ENCODE results near the gene SLC29A4.
"Not testable (repeated sequence)": the region's sequence is repeated elsewhere in the genome, so short reads cannot be mapped to it uniquely, and the experiment has no call there.

Gene SLC29A4

GRCh38 chr7:5296015-5296610 lies 13.4 kb downstream of the SLC29A4 start:
- DNase-seq (ENCODE audit: low spot score) = no peak

- no peak for DNase-seq (ENCODE audit: low spot score)
Measured at GRCh38 chr7:5296611-5297226, 14.0 kb downstream of the SLC29A4 start.

GRCh38 chr7:5300366-5300765 lies 17.6 kb downstream of the SLC29A4 start:
- no peak for DNase-seq (ENCODE audit: low spot score)

GRCh38 chr7:5302577-5302976 lies 19.8 kb downstream of the SLC29A4 start:
- no peak for DNase-seq (ENCODE audit: low spot score)

GRCh38 chr7:5303061-5303460 lies 20.3 kb downstream of the SLC29A4 start:
- no peak for DNase-seq (ENCODE audit: low spot score)

- DNase-seq (ENCODE audit: low spot score) = no peak
Measured at GRCh38 chr7:5303591-5304505, 21.1 kb downstream of the SLC29A4 start.

GRCh38 chr7:5305050-5305449 lies 22.3 kb downstream of the SLC29A4 start:
- DNase-seq (ENCODE audit: low spot score) = not testable (repeated sequence)

GRCh38 chr7:5307221-5308142 lies 24.7 kb downstream of the SLC29A4 start:
- not testable (repeated sequence) for DNase-seq (ENCODE audit: low spot score)

GRCh38 chr7:5309146-5309545 lies 26.4 kb downstream of the SLC29A4 start:
- DNase-seq (ENCODE audit: low spot score) = no peak

- no peak for DNase-seq (ENCODE audit: low spot score)
Measured at GRCh38 chr7:5310822-5311405, 28.2 kb downstream of the SLC29A4 start.

- DNase-seq (ENCODE audit: low spot score) = not testable (repeated sequence)
Measured at GRCh38 chr7:5312276-5313070, 29.7 kb downstream of the SLC29A4 start.

GRCh38 chr7:5313076-5313885 lies 30.5 kb downstream of the SLC29A4 start:
- DNase-seq (ENCODE audit: low spot score) = not testable (repeated sequence)

- DNase-seq (ENCODE audit: low spot score) = no peak
Measured at GRCh38 chr7:5314864-5315263, 32.1 kb downstream of the SLC29A4 start.

GRCh38 chr7:5315761-5316160 lies 33.0 kb downstream of the SLC29A4 start:
- no peak for DNase-seq (ENCODE audit: low spot score)

GRCh38 chr7:5318613-5319012 lies 35.9 kb downstream of the SLC29A4 start:
- DNase-seq (ENCODE audit: low spot score) = not testable (repeated sequence)

- DNase-seq (ENCODE audit: low spot score) = no peak
Measured at GRCh38 chr7:5320391-5320790, 37.6 kb downstream of the SLC29A4 start.

GRCh38 chr7:5320802-5321396 lies 38.2 kb downstream of the SLC29A4 start:
- DNase-seq (ENCODE audit: low spot score) = no peak

- no peak for DNase-seq (ENCODE audit: low spot score)
Measured at GRCh38 chr7:5322621-5323410, 40.1 kb downstream of the SLC29A4 start.
